B cell (primary cell): ENCODE results near the gene TSHZ1.

Experiments
- EZH2 ChIP-seq: IDR thresholded peaks from 2 replicates; pipeline ENCODE4 v1.6.1; 2012; ENCODE audit warnings: borderline replicate concordance, low read depth, mild to moderate bottlenecking, moderate library complexity, low read length; ENCODE audit not compliant: insufficient read depth, poor library complexity, severe bottlenecking
- TF ChIP-seq, protein P1 (sequence below): fragments of 200-600 bp; IDR thresholded peaks from one replicate; pipeline ENCODE4 v1.8.0; 2022; ENCODE audit warnings: antibody characterized with exemption, mild to moderate bottlenecking

DNA sequence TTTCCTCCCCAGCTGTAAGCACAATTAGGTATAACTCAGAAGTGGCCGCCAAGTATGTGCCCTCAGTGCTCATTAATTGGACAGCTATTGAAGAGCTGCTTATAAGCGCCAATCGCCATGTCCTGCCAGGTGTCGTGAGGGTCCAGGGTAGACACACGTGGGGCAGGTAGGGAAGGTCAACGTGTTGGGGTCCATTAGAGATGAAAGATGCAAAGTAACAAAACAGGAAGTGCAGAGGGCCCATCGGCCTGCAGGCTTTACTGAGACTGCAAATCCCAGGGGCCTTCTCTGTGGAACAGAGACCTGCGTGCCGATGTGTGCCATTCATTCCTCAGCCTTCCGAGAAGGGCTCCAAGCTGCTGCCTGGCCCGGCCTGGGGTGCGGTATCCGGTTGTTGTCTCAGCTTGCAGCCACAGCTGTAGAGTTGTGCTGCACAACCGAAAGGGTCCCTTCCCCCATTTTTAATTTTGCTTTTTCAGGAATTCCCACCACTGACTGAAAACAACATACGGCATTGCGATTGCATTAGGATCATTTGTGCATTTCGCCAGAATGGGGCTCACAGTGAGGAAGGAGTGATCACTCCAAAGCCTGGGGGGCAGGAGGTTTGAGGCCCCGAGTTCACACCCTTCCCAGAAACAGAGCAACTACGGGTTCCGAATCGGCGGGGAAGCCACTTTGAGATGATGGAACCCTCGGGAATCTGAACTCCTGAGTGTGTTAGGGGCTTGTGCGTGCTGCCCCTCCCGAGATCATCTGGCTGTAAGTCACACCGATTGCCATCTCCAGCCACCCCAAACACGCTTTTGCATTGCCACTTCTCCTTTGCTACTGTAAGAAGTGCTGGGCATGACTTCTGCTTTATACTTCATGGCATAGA lies 94.3 kb downstream of the TSHZ1 start:
- no peak for TF ChIP-seq EZH2
- TF ChIP-seq, protein P1, sequence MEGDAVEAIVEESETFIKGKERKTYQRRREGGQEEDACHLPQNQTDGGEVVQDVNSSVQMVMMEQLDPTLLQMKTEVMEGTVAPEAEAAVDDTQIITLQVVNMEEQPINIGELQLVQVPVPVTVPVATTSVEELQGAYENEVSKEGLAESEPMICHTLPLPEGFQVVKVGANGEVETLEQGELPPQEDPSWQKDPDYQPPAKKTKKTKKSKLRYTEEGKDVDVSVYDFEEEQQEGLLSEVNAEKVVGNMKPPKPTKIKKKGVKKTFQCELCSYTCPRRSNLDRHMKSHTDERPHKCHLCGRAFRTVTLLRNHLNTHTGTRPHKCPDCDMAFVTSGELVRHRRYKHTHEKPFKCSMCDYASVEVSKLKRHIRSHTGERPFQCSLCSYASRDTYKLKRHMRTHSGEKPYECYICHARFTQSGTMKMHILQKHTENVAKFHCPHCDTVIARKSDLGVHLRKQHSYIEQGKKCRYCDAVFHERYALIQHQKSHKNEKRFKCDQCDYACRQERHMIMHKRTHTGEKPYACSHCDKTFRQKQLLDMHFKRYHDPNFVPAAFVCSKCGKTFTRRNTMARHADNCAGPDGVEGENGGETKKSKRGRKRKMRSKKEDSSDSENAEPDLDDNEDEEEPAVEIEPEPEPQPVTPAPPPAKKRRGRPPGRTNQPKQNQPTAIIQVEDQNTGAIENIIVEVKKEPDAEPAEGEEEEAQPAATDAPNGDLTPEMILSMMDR = no peak
